UCSD-AML1 (cell line): ENCODE measurements around the gene CRYBB3.
"Not testable (repeated sequence)": the region's sequence is repeated elsewhere in the genome, so short reads cannot be mapped to it uniquely, and the experiment has no call there.

ENCODE experiments used
- DNase-seq: peaks from one replicate; lab custom pipeline; 2025; ENCODE audit not compliant: unreplicated experiment; lab: John Stamatoyannopoulos, UW

The CRYBB3 gene

DNA sequence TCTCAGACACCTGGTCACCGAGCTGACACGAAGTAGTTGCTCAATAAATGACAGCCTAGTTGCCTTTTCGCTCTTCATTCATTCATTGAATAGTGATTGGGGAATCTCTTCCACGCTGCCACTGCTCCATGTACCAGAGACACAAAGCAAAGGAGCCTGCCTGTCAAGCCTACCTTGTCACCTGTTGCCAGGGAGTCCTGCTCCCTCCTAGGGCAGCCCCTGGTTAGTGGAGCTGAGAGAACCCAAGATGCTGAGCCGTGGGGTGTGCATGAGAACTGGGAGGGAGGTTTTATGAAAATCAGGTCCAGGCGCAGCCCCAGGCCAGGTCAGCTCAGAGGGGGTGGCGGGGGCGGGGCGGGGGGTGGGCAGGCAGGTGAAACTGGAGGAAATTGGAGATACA is 38.4 kb downstream of the CRYBB3 start:
- not testable (repeated sequence) for DNase-seq

DNA sequence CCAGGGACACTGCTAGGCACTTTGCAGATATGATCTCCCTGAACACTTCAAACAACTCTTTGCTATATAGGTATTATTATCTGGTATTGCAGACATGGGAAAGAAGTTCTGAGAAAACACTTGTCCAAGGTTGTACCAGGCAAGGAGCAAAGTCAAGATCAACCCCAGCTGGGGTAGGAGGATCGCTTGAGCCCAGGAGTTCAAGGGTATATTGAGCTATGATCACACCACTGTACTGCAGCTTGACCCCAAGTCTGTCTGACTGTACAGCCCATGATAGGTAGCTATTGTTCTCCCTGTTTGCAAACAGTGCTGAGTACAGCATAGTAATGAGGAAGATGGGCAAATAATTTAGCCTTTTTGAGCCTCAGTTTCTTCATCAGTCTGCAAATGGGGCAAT is 55.5 kb downstream of the CRYBB3 start:
- not testable (repeated sequence) for DNase-seq
